ENCODE measurements around the gene TENM3.

TENM3 gene

GRCh38 chr4:182273191-182273935 is 30.2 kb downstream of the TENM3 start:
- H3K4me1 Mint-ChIP-seq (ENCODE audit: low read depth), result no peaks in the 10 kb centered on the region
- peaks cover 30% of the 10 kb centered on the region for H3K9me3 Mint-ChIP-seq
- no peak overlapping the region for H3K4me3 Mint-ChIP-seq
- intact Hi-C loops (cut with micrococcal nuclease), result no loop called here
- no peak overlapping the region for H3K27ac Mint-ChIP-seq
- H3K27me3 Mint-ChIP-seq, result no peaks in the 10 kb centered on the region
- H3K36me3 Mint-ChIP-seq (ENCODE audit: low read depth), result no peaks in the 10 kb centered on the region

GRCh38 chr4:182276210-182277109 is 33.3 kb downstream of the TENM3 start:
- H3K27ac Mint-ChIP-seq, result no peak overlapping the region
- no peaks in the 10 kb centered on the region for H3K4me1 Mint-ChIP-seq (ENCODE audit: low read depth)
- H3K9me3 Mint-ChIP-seq, result peaks cover 8% of the 10 kb centered on the region
- intact Hi-C loops (cut with micrococcal nuclease), result no loop called here
- H3K4me3 Mint-ChIP-seq, result no peak overlapping the region
- H3K27me3 Mint-ChIP-seq, result no peaks in the 10 kb centered on the region
- H3K36me3 Mint-ChIP-seq (ENCODE audit: low read depth), result no peaks in the 10 kb centered on the region

- H3K4me3 Mint-ChIP-seq, result no peak overlapping the region
- no peaks in the 10 kb centered on the region for H3K36me3 Mint-ChIP-seq (ENCODE audit: low read depth)
- no peaks in the 10 kb centered on the region for H3K27me3 Mint-ChIP-seq
- no peaks in the 10 kb centered on the region for H3K9me3 Mint-ChIP-seq
- H3K27ac Mint-ChIP-seq, result no peak overlapping the region
- intact Hi-C loops (cut with micrococcal nuclease), result no loop called here
- H3K4me1 Mint-ChIP-seq (ENCODE audit: low read depth), result no peaks in the 10 kb centered on the region
Measured at GRCh38 chr4:182277377-182277776, 34.2 kb downstream of the TENM3 start.

DNA sequence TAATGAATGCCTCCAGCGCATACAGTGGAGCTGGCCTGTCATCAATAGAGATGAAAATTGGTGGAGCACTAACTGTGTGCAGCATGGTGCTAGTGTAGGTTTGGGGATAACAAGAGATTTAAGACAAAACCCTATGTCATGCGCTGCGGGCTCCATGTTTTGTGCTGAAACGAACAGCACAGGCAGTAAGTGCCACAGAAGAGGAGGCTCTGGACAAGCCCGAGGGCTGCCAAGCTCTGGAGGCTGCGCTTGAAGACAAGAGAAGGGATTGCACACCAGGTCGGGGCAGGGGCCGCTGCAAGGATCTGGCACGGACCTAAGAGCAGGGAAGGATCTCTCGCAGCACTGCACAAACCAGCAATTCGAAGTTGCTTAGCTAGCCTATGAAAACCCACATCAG is 35.5 kb downstream of the TENM3 start:
- H3K27me3 Mint-ChIP-seq, result no peaks in the 10 kb centered on the region
- no peaks in the 10 kb centered on the region for H3K4me1 Mint-ChIP-seq (ENCODE audit: low read depth)
- H3K4me3 Mint-ChIP-seq, result no peak overlapping the region
- no peaks in the 10 kb centered on the region for H3K36me3 Mint-ChIP-seq (ENCODE audit: low read depth)
- no peaks in the 10 kb centered on the region for H3K9me3 Mint-ChIP-seq
- intact Hi-C loops (cut with micrococcal nuclease), result no loop called here
- H3K27ac Mint-ChIP-seq, result no peak overlapping the region

DNA sequence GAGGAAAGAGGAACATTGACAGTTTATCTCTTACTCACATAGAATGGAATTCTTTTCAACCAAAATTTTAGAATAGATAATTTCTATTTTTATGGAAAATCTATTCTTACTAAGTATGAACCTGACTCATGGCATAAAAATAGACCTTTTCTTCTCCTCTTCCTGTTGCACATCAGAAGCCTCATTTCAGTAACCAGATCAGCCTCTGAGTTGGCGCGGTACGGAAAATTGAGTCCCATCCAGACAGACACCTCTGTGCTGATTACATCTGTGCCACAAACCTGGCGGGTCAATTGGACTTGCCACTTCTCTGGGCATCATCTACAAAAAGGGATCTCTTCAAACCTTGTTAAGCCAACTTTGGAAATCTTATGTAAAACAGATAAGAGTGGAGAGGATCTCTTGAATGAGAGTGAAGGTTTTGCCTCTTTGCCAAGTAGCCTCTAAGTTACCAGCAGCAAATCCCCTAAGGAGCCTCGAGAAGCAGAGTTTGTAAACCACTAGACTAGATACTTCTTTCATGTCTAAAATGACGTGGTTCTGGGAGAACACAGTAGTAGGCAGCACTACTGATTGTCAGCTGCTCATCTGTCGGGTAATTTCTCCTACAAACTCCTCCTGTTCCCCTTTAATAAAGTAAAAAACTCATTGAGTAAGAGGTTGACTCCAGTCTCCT is 37.4 kb downstream of the TENM3 start:
- intact Hi-C loops (cut with micrococcal nuclease), result no loop called here
- no peak overlapping the region for H3K4me3 Mint-ChIP-seq
- H3K27ac Mint-ChIP-seq, result no peak overlapping the region
- no peaks in the 10 kb centered on the region for H3K9me3 Mint-ChIP-seq
- no peaks in the 10 kb centered on the region for H3K4me1 Mint-ChIP-seq (ENCODE audit: low read depth)
- H3K27me3 Mint-ChIP-seq, result no peaks in the 10 kb centered on the region
- no peaks in the 10 kb centered on the region for H3K36me3 Mint-ChIP-seq (ENCODE audit: low read depth)

DNA sequence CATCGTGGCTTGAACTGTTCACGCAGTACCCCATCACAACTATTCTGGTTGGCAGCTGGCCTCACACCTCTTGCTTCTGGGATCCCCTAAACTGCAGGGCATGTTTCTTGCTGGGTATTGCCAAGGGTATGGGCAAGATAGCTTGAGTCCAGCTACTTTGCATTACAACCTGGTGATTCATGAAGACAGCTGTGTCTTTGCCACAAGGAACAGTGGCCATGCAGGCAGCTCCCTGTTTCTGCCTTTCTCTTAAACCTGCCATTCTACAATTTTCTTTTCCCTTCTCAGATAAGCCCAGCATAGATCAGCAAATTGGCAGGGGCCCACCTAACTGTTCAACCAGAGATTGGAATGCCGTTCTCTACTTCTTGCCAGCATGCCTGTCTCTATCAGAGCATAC is 42.8 kb downstream of the TENM3 start:
- Mint-ChIP-seq H3K4me3 (no peak overlapping the region), H3K36me3 (ENCODE audit: low read depth) (no peaks in the 10 kb centered on the region), H3K9me3 (no peaks in the 10 kb centered on the region), H3K27ac (no peak overlapping the region), H3K4me1 (ENCODE audit: low read depth) (no peaks in the 10 kb centered on the region), H3K27me3 (no peaks in the 10 kb centered on the region)
- intact Hi-C loops (cut with micrococcal nuclease), result no loop called here

DNA sequence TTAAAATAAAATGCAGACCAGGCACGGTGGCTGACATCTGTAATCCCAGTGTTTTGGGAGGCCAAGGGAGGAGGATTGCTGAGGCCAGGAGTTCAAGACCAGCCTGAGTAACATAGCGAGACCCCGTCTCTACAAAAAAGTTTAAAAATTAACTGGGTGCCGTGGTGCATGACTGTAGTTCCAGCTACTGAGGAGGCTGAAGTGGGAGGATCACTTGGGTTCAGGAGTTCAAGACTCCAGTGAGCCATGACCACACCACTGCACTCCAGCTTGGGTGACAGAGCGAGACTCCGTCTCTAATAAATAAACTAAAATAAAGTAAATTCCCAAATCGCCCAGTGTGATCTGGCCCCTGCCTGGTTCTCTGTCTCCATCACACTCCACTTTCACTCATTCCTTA is 43.7 kb downstream of the TENM3 start:
- Mint-ChIP-seq H3K4me1 (ENCODE audit: low read depth) (no peaks in the 10 kb centered on the region), H3K36me3 (ENCODE audit: low read depth) (no peaks in the 10 kb centered on the region), H3K27ac (no peak overlapping the region), H3K9me3 (no peaks in the 10 kb centered on the region), H3K27me3 (no peaks in the 10 kb centered on the region), H3K4me3 (no peak overlapping the region)
- intact Hi-C loops (cut with micrococcal nuclease), result no loop called here

DNA sequence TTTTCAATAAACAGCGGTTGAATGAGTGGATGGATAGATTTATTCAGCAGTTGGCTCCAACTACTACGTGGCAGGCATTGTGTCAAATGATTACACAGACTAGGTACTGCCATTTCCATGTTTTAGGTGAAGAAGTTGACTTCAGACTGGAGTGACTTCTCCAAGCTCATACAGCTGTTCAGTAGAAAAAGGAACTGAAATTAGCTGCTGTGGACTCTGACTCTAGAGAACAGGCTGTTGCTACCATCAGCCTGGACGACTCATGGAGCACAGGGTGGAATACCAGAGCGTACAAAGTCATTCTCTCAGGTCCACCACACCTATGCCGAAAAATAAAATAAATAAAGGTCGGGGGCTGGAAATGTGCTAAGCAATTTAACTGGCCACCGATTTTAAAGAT is 45.3 kb downstream of the TENM3 start:
- H3K4me3 Mint-ChIP-seq, result no peak overlapping the region
- H3K36me3 Mint-ChIP-seq (ENCODE audit: low read depth), result no peaks in the 10 kb centered on the region
- H3K9me3 Mint-ChIP-seq, result no peaks in the 10 kb centered on the region
- H3K4me1 Mint-ChIP-seq (ENCODE audit: low read depth), result no peaks in the 10 kb centered on the region
- intact Hi-C loops (cut with micrococcal nuclease), result no loop called here
- no peaks in the 10 kb centered on the region for H3K27me3 Mint-ChIP-seq
- H3K27ac Mint-ChIP-seq, result no peak overlapping the region

- no peaks in the 10 kb centered on the region for H3K9me3 Mint-ChIP-seq
Measured at GRCh38 chr4:182289809-182290208, 46.6 kb downstream of the TENM3 start.

GRCh38 chr4:182291175-182291574 is 48.0 kb downstream of the TENM3 start:
- H3K27ac Mint-ChIP-seq, result no peak overlapping the region
- no peaks in the 10 kb centered on the region for H3K27me3 Mint-ChIP-seq
- H3K36me3 Mint-ChIP-seq (ENCODE audit: low read depth), result no peaks in the 10 kb centered on the region
- no peaks in the 10 kb centered on the region for H3K4me1 Mint-ChIP-seq (ENCODE audit: low read depth)
- intact Hi-C loops (cut with micrococcal nuclease), result no loop called here
- H3K4me3 Mint-ChIP-seq, result no peak overlapping the region
- no peaks in the 10 kb centered on the region for H3K9me3 Mint-ChIP-seq

More at GRCh38 chr4:182289809-182290208, 46.6 kb downstream of the TENM3 start:
- H3K27me3 Mint-ChIP-seq, result no peaks in the 10 kb centered on the region
- H3K27ac Mint-ChIP-seq, result no peak overlapping the region
- no peaks in the 10 kb centered on the region for H3K4me1 Mint-ChIP-seq (ENCODE audit: low read depth)
- H3K36me3 Mint-ChIP-seq (ENCODE audit: low read depth), result no peaks in the 10 kb centered on the region
- no peak overlapping the region for H3K4me3 Mint-ChIP-seq
- intact Hi-C loops (cut with micrococcal nuclease), result no loop called here

DNA sequence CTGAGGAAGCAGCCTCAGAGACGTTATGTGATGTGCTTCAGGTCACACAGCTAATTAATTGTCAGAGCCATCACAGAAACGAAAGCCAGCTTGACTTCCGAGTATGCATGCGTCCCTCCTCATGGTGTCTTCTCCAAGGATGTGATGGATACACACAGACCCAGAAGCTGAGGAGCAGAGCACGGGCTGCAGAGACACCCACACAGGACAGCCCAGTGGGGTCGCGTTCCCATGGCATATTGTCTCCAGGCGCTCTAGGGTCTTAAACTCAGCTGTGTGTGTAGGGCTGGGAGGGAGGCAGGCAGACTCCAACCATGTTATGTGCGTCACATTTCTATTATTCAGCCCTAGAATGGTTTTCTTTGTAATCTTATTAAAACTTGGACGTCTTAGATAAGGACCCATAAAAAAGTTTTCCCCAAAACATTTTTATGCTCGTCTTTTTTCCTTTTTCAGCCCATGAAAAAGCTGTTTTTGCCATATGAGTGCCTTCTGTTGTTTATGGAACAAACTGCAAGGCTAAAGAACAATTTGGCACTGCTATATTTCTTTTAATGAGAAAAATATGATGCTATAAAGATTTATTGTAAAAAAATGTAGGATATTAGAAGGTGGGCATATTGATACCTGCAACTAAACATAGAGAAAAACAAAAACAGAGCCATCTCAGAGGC is 48.5 kb downstream of the TENM3 start:
- Mint-ChIP-seq H3K27ac (no peak overlapping the region), H3K9me3 (no peaks in the 10 kb centered on the region), H3K4me3 (no peak overlapping the region), H3K36me3 (ENCODE audit: low read depth) (no peaks in the 10 kb centered on the region), H3K4me1 (ENCODE audit: low read depth) (no peaks in the 10 kb centered on the region), H3K27me3 (no peaks in the 10 kb centered on the region)
- intact Hi-C loops (cut with micrococcal nuclease), result no loop called here

GRCh38 chr4:182292612-182293011 is 49.4 kb downstream of the TENM3 start:
- Mint-ChIP-seq H3K27ac (no peak overlapping the region), H3K4me3 (no peak overlapping the region), H3K27me3 (no peaks in the 10 kb centered on the region), H3K36me3 (ENCODE audit: low read depth) (no peaks in the 10 kb centered on the region), H3K4me1 (ENCODE audit: low read depth) (no peaks in the 10 kb centered on the region), H3K9me3 (peaks cover 2% of the 10 kb centered on the region)
- intact Hi-C loops (cut with micrococcal nuclease), result no loop called here

GRCh38 chr4:182293691-182294255 is 50.6 kb downstream of the TENM3 start:
- H3K4me3 Mint-ChIP-seq, result no peak overlapping the region
- H3K4me1 Mint-ChIP-seq (ENCODE audit: low read depth), result no peaks in the 10 kb centered on the region
- no peaks in the 10 kb centered on the region for H3K36me3 Mint-ChIP-seq (ENCODE audit: low read depth)
- H3K27me3 Mint-ChIP-seq, result no peaks in the 10 kb centered on the region
- peaks cover 11% of the 10 kb centered on the region for H3K9me3 Mint-ChIP-seq
- no peak overlapping the region for H3K27ac Mint-ChIP-seq
- intact Hi-C loops (cut with micrococcal nuclease), result no loop called here
